ENCODE results near the gene CD99.

CD99 gene

DNA sequence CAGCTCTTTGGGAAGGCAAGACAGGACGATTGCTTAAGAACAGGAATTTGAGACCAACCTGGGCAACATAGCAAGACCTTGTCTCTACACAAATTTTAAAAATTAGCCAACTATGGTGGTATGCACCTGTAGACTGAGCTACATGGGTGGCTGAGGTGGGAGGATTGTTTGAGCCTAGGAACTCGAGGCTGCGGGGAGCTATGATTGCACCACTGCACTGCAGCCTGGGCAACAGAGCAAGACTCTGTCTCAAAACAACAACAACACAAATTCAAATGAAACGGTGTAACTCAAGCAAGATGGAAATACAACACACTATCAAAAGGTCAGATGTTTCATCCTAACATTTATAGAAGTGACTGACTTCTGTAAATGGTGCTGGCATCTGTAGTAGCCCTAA lies 97.9 kb downstream of the CD99 start:
- Histone ChIP-seq H3K4me3 (ENCODE audit: low read length, poor library complexity, severe bottlenecking) (no peak overlapping the region), H3K79me2 (ENCODE audit: insufficient read depth, low read length) (no peaks in the 10 kb centered on the region), H3K36me3 (ENCODE audit: insufficient read depth, low read length) (no peaks in the 10 kb centered on the region), H3K9me2 (replicated peaks; ENCODE audit: low read depth, low read length) (no peaks in the 10 kb centered on the region), H3K9ac (ENCODE audit: low read depth, low read length, poor library complexity, severe bottlenecking) (no peak overlapping the region), H3K4me1 (ENCODE audit: insufficient read depth, low read length, poor library complexity, severe bottlenecking) (no peaks in the 10 kb centered on the region), H2AFZ (ENCODE audit: low read length) (no peak overlapping the region), H4K20me1 (ENCODE audit: insufficient read depth, low read length, poor library complexity, severe bottlenecking) (no peaks in the 10 kb centered on the region), H3K27me3 (ENCODE audit: insufficient read depth, low read length, poor library complexity, severe bottlenecking) (no peaks in the 10 kb centered on the region), H3F3A (ENCODE audit: low read depth) (no peaks in the 10 kb centered on the region), H3K9me3 (ENCODE audit: insufficient read depth, low read depth, low read length) (no peaks in the 10 kb centered on the region), H3K4me2 (ENCODE audit: low read depth, low read length, poor library complexity, severe bottlenecking) (no peak overlapping the region)
- TF ChIP-seq CTCF (conservative IDR thresholded peaks at IDR 0.05; ENCODE audit: low read length): no peak
- no peak for TF ChIP-seq EZH2phosphoT487 (IDR thresholded peaks at IDR 0.05; ENCODE audit: borderline replicate concordance)

- Histone ChIP-seq H2AFZ (ENCODE audit: low read length) (no peak overlapping the region), H3K9me2 (replicated peaks; ENCODE audit: low read depth, low read length) (no peaks in the 10 kb centered on the region), H3K4me1 (ENCODE audit: insufficient read depth, low read length, poor library complexity, severe bottlenecking) (no peaks in the 10 kb centered on the region), H3K27me3 (ENCODE audit: insufficient read depth, low read length, poor library complexity, severe bottlenecking) (no peaks in the 10 kb centered on the region), H3K4me3 (ENCODE audit: low read length, poor library complexity, severe bottlenecking) (no peak overlapping the region), H3K9me3 (ENCODE audit: insufficient read depth, low read depth, low read length) (no peaks in the 10 kb centered on the region), H3K9ac (ENCODE audit: low read depth, low read length, poor library complexity, severe bottlenecking) (no peak overlapping the region), H3K79me2 (ENCODE audit: insufficient read depth, low read length) (no peaks in the 10 kb centered on the region), H3K4me2 (ENCODE audit: low read depth, low read length, poor library complexity, severe bottlenecking) (no peak overlapping the region), H3K36me3 (ENCODE audit: insufficient read depth, low read length) (no peaks in the 10 kb centered on the region), H3F3A (ENCODE audit: low read depth) (no peaks in the 10 kb centered on the region), H4K20me1 (ENCODE audit: insufficient read depth, low read length, poor library complexity, severe bottlenecking) (no peaks in the 10 kb centered on the region)
- TF ChIP-seq CTCF (conservative IDR thresholded peaks at IDR 0.05; ENCODE audit: low read length) (no peak), EZH2phosphoT487 (IDR thresholded peaks at IDR 0.05; ENCODE audit: borderline replicate concordance) (no peak)
Measured at GRCh38 chrX:2789569-2789968, 98.5 kb downstream of the CD99 start.
